Measurements from ENCODE around the gene TIMMDC1. TPM values are rescaled to one million over a fixed set of nuclear protein-coding genes. Genes with fewer than 3 reads are reported as not detected.

Gene TIMMDC1
- total and polyA plus RNA-seq, 9 of the 15 experiments (the other 6 are each of a cell fraction or from before 2014, with no cell fraction given): 62.1 to 226 (median 86.6) TPM

DNA sequence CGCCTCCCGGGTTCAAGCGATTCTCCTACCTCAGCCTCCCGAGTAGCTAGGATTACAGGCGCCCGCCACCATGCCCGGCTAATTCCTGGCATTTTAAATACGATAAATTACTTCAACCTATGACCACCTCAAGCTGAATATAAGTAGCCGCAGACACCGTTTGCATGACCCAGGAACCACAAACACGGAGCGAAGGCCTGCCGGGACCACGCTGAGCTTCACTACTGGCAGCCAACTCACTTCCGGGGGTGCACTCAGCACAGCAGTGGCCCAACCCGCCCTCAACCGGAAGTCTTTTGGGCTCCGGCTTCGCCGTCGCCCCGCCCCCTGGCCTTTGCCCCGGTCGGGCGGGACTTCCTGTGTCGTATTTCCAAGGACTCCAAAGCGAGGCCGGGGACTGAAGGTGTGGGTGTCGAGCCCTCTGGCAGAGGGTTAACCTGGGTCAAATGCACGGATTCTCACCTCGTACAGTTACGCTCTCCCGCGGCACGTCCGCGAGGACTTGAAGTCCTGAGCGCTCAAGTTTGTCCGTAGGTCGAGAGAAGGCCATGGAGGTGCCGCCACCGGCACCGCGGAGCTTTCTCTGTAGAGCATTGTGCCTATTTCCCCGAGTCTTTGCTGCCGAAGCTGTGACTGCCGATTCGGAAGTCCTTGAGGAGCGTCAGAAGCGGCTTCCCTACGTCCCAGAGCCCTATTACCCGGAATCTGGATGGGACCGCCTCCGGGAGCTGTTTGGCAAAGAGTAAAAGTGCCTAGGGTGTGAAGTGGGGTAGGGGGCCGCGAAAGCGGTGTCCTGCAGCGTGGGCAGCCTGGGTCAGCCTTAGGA, at the start of gene TIMMDC1 (continued):
- TF ChIP-seq, protein P1, sequence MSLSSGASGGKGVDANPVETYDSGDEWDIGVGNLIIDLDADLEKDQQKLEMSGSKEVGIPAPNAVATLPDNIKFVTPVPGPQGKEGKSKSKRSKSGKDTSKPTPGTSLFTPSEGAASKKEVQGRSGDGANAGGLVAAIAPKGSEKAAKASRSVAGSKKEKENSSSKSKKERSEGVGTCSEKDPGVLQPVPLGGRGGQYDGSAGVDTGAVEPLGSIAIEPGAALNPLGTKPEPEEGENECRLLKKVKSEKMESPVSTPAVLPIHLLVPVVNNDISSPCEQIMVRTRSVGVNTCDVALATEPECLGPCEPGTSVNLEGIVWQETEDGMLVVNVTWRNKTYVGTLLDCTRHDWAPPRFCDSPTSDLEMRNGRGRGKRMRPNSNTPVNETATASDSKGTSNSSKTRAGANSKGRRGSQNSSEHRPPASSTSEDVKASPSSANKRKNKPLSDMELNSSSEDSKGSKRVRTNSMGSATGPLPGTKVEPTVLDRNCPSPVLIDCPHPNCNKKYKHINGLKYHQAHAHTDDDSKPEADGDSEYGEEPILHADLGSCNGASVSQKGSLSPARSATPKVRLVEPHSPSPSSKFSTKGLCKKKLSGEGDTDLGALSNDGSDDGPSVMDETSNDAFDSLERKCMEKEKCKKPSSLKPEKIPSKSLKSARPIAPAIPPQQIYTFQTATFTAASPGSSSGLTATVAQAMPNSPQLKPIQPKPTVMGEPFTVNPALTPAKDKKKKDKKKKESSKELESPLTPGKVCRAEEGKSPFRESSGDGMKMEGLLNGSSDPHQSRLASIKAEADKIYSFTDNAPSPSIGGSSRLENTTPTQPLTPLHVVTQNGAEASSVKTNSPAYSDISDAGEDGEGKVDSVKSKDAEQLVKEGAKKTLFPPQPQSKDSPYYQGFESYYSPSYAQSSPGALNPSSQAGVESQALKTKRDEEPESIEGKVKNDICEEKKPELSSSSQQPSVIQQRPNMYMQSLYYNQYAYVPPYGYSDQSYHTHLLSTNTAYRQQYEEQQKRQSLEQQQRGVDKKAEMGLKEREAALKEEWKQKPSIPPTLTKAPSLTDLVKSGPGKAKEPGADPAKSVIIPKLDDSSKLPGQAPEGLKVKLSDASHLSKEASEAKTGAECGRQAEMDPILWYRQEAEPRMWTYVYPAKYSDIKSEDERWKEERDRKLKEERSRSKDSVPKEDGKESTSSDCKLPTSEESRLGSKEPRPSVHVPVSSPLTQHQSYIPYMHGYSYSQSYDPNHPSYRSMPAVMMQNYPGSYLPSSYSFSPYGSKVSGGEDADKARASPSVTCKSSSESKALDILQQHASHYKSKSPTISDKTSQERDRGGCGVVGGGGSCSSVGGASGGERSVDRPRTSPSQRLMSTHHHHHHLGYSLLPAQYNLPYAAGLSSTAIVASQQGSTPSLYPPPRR (CRISPR knock-in tag; IDR thresholded peaks at IDR 0.05; ENCODE audit: borderline replicate concordance): no peak
- TF ChIP-seq ZNF263 (CRISPR knock-in tag; IDR thresholded peaks at IDR 0.05; ENCODE audit: borderline replicate concordance) (0 out of 2 replicates have a peak, but pooled peaks have one; percentile 20), YBX1 (IDR thresholded peaks at IDR 0.05) (no peak), ZNF140 (CRISPR knock-in tag; IDR thresholded peaks at IDR 0.05) (no peak), ZNF41 (CRISPR knock-in tag; conservative IDR thresholded peaks at IDR 0.05) (no peak), ZKSCAN1 (IDR thresholded peaks at IDR 0.05; ENCODE audit: low read depth, low read length) (no peak), GABPB1 (CRISPR knock-in tag; IDR thresholded peaks at IDR 0.05) (peak; percentile 95), ZNF232 (CRISPR knock-in tag; IDR thresholded peaks at IDR 0.05) (no peak), NCOA4 (IDR thresholded peaks at IDR 0.05; ENCODE audit: partially characterized antibody) (no peak), ELF2 (CRISPR knock-in tag; IDR thresholded peaks at IDR 0.05) (peak; percentile 51; the same call in 1 of the 2 replicates), ZNF3 (CRISPR knock-in tag; IDR thresholded peaks at IDR 0.05) (no peak), ZC3H4 (CRISPR knock-in tag; IDR thresholded peaks at IDR 0.05; ENCODE audit: borderline replicate concordance) (no peak; the same call in 1 of the 2 replicates), MEIS2 (IDR thresholded peaks at IDR 0.05; ENCODE audit: partially characterized antibody) (no peak), MEF2A (IDR thresholded peaks at IDR 0.05; ENCODE audit: control insufficient read depth, low read depth, low read length) (no peak), FOXJ2 (tag; IDR thresholded peaks at IDR 0.05) (no peak), TEAD1 (CRISPR knock-in tag; IDR thresholded peaks at IDR 0.05) (0 out of 4 replicates have a peak, but pooled peaks of 1 of the 2 experiments have one; percentile 47), RFX7 (CRISPR knock-in tag; IDR thresholded peaks at IDR 0.05) (no peak)
- TF ChIP-seq, protein P2, sequence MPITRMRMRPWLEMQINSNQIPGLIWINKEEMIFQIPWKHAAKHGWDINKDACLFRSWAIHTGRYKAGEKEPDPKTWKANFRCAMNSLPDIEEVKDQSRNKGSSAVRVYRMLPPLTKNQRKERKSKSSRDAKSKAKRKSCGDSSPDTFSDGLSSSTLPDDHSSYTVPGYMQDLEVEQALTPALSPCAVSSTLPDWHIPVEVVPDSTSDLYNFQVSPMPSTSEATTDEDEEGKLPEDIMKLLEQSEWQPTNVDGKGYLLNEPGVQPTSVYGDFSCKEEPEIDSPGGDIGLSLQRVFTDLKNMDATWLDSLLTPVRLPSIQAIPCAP (CRISPR knock-in tag; IDR thresholded peaks at IDR 0.05; ENCODE audit: borderline replicate concordance): no peak
- TF ChIP-seq, protein P3, sequence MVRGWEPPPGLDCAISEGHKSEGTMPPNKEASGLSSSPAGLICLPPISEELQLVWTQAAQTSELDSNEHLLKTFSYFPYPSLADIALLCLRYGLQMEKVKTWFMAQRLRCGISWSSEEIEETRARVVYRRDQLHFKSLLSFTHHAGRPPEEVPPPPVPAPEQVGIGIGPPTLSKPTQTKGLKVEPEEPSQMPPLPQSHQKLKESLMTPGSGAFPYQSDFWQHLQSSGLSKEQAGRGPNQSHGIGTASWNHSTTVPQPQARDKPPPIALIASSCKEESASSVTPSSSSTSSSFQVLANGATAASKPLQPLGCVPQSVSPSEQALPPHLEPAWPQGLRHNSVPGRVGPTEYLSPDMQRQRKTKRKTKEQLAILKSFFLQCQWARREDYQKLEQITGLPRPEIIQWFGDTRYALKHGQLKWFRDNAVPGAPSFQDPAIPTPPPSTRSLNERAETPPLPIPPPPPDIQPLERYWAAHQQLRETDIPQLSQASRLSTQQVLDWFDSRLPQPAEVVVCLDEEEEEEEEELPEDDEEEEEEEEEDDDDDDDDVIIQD (CRISPR knock-in tag; IDR thresholded peaks at IDR 0.05): no peak
- TF ChIP-seq, protein P4, sequence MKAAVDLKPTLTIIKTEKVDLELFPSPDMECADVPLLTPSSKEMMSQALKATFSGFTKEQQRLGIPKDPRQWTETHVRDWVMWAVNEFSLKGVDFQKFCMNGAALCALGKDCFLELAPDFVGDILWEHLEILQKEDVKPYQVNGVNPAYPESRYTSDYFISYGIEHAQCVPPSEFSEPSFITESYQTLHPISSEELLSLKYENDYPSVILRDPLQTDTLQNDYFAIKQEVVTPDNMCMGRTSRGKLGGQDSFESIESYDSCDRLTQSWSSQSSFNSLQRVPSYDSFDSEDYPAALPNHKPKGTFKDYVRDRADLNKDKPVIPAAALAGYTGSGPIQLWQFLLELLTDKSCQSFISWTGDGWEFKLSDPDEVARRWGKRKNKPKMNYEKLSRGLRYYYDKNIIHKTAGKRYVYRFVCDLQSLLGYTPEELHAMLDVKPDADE (conservative IDR thresholded peaks at IDR 0.05; ENCODE audit: control insufficient read depth, low read depth, low read length): no peak
